HG03139 (cell line): Measurements from ENCODE around the gene SBNO2.

Experiments
- ATAC-seq: cut with Tn5 transposase; IDR thresholded peaks from one replicate; pipeline ENCODE4 v1.9.1; 2021; ENCODE audit not compliant: unreplicated experiment

SBNO2 gene, protein sequence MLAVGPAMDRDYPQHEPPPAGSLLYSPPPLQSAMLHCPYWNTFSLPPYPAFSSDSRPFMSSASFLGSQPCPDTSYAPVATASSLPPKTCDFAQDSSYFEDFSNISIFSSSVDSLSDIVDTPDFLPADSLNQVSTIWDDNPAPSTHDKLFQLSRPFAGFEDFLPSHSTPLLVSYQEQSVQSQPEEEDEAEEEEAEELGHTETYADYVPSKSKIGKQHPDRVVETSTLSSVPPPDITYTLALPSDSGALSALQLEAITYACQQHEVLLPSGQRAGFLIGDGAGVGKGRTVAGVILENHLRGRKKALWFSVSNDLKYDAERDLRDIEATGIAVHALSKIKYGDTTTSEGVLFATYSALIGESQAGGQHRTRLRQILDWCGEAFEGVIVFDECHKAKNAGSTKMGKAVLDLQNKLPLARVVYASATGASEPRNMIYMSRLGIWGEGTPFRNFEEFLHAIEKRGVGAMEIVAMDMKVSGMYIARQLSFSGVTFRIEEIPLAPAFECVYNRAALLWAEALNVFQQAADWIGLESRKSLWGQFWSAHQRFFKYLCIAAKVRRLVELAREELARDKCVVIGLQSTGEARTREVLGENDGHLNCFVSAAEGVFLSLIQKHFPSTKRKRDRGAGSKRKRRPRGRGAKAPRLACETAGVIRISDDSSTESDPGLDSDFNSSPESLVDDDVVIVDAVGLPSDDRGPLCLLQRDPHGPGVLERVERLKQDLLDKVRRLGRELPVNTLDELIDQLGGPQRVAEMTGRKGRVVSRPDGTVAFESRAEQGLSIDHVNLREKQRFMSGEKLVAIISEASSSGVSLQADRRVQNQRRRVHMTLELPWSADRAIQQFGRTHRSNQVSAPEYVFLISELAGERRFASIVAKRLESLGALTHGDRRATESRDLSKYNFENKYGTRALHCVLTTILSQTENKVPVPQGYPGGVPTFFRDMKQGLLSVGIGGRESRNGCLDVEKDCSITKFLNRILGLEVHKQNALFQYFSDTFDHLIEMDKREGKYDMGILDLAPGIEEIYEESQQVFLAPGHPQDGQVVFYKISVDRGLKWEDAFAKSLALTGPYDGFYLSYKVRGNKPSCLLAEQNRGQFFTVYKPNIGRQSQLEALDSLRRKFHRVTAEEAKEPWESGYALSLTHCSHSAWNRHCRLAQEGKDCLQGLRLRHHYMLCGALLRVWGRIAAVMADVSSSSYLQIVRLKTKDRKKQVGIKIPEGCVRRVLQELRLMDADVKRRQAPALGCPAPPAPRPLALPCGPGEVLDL (N-terminal part only)

GRCh38 chr19:1173845-1174809, at the start of gene SBNO2:
Gene SBNO2, minus strand, starts transcription at chr19:1174268. Its CDS starts 19,992 bp downstream, at chr19:1154276.
- ATAC-seq = peak; percentile 61

DNA sequence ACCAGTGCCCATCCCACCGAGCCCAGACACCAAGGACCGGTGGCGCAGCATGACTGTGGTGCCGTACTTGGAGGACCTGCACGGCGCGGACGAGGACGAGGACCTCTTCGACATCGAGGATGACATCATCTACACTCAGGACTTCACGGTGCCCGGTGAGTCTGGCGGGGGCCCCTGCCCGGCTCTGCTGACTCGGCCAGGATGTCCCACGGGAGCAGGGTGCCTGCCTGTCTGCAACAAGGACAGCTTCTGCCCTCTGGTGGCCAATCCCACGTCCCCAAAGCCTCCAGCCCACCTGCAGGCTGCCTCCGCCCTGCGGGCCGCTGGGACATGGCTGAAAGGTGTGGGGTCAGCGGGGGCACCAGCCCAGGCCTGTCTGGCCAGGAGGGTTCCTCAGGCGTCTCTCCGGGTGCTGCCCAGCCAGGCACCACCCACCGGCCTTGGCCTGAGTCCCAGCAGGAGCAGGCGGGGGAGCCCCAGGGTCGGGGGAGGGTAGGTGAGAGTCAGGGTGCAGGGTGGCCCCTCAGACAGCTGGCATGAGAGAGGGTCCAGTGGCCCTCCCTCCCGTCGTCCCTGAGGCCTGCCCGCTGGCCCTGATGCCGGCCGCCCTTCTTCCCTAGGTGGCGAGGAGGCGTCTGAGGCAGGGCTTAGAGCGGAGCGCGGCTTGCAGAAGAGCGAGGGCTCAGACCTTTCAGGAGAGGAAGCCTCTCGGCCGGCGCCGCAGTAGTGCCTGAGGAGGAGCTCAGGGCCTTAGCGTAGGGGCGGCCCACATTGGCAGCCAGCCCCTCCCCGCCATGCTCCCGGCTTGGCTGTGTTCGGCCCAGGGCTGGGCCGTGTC, 49.2 kb upstream of the SBNO2 start:
- no peak for ATAC-seq

- no peak for ATAC-seq
Measured at GRCh38 chr19:1222394-1222793, 48.3 kb upstream of the SBNO2 start.

- no peak for ATAC-seq
Measured at GRCh38 chr19:1221904-1222255, 47.8 kb upstream of the SBNO2 start.

DNA sequence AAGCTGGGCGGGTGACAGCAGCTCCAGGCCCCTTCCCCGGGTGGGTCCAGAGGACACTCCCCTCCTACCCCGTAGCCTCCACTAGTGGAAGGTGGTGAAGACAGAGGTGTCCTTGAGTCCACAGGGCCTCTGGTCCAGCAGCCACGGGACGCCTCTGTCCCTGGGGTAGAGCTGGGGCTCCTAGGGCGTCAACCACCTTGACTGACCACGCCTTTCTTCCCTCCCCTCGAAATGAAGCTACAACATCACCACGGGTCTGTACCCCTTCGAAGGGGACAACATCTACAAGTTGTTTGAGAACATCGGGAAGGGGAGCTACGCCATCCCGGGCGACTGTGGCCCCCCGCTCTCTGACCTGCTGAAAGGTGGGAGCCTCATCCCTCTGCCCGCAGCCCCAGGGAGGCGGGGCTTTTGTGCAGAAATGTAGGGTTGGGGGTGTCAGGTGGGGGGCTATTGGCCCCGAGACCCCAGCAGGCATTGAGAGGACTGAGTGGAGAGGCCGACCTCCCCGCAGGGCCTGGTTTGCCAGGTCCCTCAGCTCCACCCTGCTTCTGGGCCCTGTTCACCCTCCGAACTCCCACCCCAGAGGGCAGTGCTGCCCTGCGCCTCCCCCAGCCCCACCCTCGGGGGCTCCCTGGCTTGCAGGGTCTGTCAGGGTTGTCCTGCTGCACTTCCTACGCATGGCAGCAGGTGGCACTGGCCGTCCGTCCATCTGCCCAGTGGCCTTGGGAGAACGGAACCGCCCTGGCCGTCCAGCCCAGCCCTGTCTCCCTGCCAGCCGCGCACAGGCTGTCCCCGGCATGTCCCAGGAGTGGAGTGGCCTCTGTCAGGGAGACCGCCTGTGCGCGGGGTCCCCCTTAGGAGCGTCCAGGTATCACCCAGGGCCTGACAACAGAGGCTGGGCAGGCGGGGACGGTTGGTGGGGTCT, 47.2 kb upstream of the SBNO2 start:
- ATAC-seq = no peak

DNA sequence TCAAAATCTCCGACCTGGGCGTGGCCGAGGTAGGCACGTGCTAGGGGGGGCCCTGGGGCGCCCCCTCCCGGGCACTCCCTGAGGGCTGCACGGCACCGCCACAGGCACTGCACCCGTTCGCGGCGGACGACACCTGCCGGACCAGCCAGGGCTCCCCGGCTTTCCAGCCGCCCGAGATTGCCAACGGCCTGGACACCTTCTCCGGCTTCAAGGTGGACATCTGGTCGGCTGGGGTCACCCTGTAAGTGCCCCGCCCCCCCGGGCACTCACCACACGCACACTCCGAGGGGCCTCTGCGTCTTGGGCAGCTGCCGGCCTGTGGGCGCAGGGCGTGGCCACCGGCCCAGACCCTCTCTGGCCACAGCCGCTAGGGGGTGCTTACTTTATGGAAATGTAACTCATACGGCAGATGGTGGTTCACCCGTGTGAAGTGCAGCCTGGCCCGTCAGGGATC, 46.4 kb upstream of the SBNO2 start:
- no peak for ATAC-seq

DNA sequence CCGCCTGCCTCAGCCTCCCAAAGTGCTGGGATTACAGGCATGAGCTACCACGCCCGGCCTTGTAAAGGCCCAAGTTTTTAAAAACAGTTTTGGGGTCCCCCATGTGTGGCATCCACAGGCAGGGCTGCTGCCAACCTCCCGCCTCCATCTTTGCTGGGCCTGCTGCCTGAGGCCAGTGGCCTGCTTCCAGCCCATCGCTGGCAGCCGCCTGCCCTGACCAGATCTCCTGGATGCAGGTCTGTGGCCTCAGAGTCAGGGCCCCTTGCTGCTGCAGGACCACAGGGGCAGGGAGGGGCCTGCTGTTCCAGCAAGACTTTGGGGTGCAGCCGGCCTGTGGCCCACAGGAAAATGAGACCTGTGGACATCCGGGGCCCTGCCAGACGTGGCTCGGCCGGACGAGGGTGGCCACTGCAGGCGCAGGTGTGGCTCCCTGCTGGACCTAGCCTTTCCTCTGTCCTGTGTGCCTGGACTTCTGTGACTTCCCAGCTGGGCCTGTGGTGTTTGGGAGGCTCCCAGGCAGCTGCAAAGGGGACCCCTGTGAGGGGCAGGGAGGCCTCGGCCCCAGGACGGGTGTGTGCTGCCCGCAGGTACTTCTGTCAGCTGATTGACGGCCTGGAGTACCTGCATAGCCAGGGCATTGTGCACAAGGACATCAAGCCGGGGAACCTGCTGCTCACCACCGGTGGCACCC, 45.9 kb upstream of the SBNO2 start:
- ATAC-seq = no peak

- ATAC-seq = no peak
Measured at GRCh38 chr19:1218751-1219567, 44.9 kb upstream of the SBNO2 start.

DNA sequence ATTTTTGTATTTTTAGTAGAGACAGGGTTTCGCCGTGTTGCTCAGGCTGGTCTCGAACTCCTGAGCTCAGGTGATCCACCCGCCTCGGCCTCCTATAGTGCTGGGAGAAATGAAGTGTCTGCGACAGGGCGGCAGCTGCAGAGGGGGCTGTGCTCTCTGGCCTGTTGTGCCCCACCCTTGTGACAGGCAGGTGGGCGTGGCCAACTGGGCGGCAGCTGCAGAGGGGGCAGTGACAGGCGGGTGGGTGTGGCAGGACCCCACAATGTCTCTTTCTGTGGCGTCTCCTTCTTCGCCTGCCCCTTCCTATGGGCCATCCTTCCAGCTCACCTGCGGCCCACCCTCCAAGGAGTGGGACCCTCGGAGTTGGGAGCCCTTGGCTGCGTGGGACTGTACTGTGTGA, 43.3 kb upstream of the SBNO2 start:
- ATAC-seq = no peak

GRCh38 chr19:1216756-1217155, 42.7 kb upstream of the SBNO2 start:
- no peak for ATAC-seq

GRCh38 chr19:1214862-1215731, 41.0 kb upstream of the SBNO2 start:
- ATAC-seq = no peak

DNA sequence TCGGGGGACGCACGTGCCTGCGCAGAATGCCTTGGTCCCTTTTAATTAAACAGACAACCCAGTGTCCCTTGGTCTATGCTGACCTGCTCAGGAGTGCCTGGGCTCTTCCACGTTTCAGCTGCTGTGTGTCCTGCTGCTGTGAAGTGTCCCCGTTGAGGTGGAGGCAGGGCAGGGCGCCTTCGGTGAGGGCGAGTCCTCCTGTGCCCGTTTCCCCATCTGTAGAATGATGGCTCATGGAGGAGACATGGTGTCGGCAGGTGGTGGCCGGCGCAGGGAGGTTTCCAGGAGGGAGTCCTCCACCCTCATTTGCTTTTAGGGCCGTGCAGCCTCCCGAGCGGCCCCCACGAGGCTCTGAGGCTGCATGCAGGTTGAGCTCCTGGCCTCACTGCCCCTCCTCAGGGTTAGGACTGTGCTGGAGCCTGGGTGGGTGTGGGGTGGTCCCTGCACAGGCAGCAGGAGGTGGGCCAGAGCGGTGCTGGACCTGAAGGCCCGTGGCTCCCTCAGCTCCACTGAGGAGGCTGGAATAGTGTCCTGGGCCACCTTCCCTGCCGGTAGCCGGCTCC, 40.3 kb upstream of the SBNO2 start:
- no peak for ATAC-seq

DNA sequence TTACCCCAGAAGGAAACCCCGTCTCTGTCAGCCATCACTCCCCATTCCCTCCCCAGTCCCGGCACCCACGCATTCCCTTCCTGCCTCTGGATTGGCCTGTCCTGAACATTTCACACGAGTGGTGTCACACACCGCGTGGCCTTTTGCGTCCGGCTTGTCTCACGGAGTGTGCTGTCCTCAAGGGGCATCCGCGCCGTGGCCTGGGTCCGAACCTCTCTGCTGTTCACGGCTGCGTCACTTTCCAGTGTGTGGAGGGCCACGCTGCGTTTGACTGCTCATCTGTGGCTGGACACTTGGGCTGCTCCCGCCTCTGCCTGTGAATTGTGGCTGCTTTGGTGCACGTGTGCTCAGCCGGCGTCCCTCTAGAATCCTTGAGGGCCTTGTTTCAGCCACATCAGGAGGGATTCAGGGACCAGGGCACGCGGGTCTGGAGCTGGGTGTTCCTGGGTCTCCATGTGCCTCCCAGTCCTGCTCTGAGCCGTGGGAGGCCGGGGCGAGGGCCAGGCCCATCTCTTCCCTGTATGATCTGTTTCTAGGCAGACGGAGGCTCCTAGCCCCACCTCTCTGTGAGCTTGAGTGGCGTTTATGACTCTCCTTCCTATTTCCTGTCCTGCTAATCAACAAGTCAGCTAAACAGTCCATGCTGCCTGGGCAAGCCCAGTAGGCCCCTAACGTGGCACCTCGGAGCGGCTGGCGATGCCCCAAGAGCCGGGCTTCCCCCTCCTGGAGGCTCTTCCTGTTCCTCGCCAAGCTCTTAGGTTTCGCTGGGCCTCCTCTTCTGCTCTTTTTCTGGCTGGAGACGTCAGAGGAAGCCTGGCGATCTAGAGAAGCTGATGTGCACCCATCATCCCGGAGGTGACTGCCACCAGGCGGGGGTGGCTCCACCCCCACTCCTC, 39.6 kb upstream of the SBNO2 start:
- ATAC-seq = no peak

DNA sequence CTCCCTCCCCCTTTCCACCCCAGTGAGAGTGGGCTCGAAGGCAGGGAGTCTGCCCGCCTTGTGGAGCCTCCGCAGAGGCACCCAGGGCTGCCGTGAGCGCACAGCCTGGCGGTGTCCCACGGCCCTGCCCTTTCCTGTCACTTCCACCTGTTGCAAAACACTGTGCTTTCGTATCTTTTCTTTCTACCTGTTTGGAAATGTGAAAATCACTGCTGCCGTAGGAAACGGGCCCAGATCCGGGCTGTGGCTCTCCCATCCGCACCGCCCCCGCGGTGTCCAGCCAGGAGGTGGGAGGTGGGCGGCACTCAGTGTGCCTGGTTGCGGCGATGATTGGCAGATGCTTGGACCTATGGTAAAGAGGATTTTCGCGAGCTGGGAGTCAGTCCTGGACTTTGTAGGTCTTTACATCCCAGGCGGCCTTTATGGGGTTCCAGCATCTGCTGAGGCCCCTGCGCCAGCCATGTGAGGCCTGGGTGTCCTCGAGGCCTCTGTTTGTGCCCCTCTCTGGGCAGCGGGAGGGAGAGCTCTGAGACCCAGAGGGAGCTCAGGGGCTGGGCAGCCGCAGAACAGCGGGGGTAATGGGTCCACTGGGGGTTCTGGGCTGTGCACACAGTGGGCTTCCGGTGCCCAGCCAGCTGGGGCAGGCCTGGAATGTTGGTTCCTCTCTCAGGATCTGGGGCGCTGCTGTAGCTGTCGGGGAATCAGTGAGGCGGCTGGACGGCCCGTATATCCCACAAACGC, 37.6 kb upstream of the SBNO2 start:
- ATAC-seq = no peak
